NCI-H2107 treated with DMSO at 0.1 percent for 48 hours (cell line): ENCODE measurements around the gene PDE4C.

Experiments used
- DNase-seq: peaks from one replicate; lab custom pipeline; 2025; ENCODE audit not compliant: unreplicated experiment; lab: John Stamatoyannopoulos, UW

PDE4C gene

DNA sequence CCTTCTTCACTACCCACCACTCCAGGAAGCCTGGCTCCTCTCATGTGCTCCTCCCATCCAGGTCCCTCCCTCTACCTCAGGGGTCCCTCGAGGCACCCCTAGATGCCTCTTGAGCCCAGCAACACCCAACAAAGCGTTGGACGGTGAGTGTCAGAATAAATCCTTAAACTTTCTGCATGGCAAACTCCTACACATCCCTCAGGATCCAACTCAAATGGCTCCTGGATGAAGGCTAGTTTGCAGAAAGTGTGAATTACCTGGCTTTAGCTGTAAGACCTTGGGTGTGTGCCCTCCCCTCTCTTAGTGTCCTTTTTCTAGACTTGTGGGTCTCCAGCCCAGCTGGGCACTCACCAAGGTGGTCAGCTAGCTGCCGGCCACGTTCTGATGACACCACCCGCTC lies 27.9 kb downstream of the PDE4C start:
- no peak for DNase-seq

DNA sequence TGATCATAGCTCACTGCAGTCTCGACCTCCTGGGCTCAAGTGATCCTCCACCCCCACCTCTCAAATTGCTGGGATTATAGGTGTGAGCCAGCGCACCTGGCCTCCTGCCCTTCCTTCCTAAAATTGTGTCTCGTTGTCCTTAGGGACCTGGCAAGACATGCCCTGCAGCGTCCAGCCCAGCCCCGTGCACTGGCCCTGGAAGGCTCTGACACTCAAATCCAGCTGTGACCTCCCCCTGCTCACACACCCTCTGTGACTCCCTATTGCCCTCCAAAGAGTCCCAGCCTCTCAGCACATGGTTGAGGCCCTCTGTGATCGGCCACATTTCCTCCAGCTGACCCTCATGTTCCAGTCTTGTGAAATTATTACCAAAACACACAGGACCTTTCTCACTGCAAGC lies 28.3 kb downstream of the PDE4C start:
- no peak for DNase-seq

DNA sequence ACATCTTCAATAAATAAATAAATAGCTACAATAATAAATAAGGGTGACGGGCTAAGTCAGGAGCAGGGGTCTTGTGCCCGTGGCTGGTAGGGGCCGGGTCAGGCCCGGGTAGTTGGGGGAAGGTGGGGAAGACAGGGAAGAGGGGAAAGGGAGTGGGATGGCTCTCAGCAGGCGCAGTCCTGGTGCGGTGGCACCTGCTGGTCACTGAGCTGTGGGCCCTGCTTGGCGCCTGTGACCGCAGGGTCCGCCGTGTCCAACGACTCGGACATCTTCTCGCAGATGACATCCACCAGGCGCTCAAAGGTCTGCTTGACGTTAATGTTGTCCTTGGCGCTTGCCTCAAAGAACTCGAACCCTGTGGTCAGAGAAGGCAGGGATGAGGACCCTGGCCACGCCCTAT lies 28.9 kb downstream of the PDE4C start:
- no peak for DNase-seq

DNA sequence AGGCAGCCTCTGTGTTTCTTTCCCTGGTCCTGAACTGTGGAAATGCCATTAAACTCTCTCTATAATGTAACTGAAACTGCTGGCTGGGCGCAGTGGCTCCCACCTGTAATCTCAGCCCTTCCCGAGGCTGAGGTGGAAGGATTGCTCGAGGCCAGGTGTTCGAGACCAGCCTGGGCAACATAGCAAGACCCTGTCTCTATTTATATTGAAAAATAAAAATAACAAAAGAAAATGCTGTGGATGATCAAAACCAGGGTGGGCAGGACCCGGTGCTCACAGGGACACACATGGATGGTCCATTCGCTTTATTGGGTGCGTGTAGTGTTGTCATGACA lies 29.8 kb downstream of the PDE4C start:
- DNase-seq: no peak

DNA sequence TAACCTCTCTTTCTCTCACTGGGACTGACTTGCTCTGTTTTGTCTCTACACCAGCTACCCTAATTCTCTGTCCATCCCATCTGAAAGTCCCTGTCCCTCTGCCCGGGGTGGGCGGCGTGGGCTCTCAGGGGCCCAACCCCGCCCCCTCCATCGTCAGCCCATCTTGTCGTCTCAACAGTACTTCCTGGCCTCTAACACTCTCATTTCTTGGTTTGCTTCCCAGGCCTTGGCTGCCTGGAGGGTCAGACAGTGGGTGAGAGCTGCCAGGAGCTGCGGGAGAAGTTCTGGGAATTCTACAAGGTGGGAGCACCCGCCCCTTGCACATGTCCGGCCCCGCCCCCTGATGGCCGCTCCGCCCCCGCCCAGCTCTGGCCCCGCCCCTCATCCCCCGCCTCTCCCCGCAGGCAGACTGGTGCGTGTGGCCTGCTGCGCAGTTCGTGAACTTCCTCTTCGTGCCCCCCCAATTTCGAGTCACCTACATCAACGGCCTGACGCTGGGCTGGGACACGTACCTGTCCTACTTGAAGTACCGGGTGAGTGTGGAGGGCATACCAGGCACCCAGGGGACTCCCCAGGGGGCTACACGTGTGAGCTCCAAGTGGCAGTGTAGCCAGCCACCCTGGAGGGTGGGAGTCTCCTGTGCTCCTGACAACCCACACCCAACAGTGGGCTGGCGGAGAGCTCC lies 31.5 kb downstream of the PDE4C start:
- no peak for DNase-seq

DNA sequence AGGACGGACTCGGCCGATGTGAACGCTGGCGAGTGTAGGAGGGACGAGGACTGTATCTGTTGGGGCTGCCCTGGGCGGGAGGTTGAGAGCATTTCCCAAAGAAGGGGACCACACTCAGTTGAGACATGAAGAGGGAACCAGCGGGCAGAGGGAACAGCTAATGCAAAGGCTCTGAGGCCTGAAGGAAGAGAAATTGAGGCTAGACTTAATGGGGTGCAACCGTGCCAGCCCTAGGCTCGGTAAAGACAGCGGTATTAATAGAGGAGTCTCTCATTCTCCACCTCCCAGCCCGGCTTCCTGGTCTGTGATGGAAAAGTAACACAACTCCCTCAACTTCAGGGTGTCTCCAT lies 32.1 kb downstream of the PDE4C start:
- no peak for DNase-seq

DNA sequence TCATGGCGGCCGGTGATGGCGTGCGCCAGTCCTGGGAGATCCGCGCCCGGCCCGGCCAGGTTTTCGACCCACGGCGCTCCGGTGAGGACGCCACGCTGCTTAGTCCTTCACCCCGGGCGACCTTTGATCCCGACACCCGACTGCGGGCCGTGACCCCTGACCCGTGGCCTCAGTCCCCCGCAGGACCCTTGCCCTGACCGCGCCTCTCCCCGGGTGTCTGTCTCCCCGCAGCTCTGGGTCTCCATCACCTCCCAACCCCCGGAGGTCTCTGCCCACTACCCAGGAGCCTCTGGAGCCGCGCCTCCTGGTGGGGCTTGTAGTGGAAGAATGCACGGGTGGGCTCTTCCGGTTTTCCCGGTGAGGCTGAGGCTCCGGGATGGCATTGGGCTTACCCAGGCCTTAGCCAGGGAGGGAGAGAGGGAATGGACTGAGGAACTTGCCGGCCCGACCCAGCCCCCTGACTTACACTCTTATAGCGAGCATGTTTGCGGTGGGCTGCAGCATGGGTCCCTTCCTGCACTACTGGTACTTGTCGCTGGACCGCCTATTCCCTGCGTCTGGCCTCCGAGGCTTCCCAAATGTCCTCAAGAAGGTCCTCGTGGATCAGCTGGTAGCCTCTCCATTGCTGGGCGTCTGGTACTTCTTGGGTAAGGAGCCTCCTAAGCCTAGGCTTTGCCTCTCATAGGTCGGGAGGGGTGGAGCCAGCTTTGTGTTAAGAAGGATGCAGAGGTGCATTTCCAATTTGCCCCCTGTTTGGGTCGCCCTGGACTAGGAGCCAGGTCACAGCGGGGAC lies 32.7 kb downstream of the PDE4C start:
- DNase-seq: no peak

DNA sequence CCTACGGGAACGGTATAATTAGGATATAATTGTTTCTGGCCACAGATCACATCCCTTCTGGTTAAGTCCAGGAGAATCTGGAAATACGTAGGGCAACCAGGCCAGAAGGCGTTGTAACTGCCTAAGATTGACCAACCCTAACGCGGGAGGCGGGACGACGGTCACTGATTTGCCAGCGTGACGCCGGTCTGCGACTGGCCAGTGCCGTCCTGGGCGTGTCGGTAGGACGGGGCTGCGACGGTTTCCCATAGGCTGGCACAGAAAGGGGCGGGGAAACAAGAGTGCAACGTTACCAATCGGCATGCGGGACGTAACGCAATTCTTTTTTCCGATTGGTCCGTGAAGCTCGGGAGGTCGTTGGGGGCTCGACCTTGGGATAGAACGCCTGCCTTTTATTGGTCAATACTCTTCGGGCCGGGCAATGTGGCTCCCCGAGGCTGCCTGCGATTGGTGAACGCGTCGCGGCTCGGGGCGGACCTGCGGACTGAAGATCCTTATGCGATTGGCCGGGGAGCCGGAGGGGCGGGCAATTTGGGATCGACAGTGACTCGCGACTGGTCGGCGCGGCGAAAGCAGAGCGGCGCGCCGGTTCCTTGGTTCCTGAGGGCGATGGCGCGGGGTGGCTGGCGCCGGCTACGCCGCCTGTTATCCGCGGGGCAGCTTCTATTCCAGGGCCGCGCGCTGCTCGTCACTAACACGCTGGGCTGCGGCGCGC lies 33.4 kb downstream of the PDE4C start, which contains the start of gene MPV17L2:
MPV17L2 (plus strand) TSS at position 546 of the 715 bp plus-strand sequence; CDS start at position 610, 64 bp downstream.
- DNase-seq: peak; percentile 98

DNA sequence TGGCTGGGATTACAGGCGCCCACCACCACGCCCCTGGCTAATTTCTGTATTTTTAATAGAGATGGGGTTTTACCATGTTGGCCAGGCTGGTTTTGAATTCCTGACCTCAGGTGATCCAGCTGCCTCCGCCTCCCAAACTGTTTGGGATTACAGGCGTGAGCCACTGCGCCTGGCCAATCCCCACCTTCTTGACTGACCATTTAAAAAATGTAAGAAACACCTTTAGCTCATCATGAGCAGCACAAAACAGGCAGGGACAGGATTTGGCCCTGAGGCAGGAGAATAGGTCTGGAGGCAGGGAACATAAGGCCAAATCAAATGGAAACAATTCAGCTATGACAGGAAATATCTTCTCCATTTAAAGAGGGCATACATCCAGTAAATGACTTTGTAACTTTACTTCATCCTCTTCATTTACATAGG lies 34.6 kb downstream of the PDE4C start:
- DNase-seq: no peak

DNA sequence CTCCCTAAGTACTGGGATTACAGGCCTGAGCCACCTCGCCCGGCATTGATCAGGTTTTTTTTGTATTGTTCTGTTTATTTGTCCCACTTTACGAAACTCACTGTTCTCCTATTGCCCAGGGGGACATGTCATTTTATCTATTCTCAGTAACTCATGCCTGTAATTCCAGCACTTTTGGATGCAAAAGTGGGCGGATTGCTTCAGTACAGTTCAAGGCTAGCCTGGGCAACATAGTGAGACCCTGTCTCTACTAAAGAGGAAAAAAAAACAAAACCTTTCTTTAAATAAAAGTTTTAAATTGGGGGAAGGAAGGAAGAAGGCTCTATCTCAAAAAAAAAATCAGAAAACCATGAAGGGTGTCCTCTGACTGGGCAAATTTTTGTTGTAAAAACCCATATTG lies 36.0 kb downstream of the PDE4C start:
- DNase-seq: no peak

DNA sequence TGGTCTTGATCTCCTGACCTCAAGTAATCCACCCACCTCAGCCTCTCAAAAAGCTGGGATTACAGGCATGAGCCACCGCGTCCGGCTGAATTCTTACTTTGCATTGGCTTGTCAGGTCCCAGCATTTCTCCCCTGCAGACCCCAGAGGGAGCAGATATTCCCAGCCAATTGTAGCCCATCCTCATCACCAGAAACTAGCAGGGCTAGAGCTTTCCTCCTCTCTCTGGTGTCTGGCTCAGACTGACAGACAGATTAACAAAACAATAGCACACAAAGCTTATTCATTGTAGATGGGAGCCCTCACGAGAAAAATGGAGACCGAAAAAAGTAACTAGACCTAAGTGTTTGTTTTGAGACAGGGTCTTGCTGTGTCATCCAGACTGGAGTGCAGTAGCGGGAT lies 40.7 kb downstream of the PDE4C start:
- no peak for DNase-seq

DNA sequence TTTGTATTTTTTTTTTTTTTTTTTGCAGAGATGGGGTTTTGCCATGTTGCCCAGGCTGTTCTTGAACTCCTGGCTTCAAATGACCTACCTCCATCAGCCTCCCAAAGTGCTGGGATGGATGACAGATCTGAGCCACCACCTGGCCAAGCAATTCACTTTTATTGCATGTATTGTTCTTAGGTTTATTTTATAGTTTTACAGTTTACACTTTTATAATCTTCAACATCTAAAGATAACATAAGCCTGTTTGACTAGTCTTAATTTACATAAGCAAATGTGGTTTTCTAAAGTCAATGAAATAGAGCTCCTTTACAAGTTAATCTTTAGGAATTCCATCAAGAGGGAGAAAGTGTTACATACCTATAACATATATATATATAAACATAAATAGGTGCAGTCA lies 42.7 kb downstream of the PDE4C start:
- no peak for DNase-seq

DNA sequence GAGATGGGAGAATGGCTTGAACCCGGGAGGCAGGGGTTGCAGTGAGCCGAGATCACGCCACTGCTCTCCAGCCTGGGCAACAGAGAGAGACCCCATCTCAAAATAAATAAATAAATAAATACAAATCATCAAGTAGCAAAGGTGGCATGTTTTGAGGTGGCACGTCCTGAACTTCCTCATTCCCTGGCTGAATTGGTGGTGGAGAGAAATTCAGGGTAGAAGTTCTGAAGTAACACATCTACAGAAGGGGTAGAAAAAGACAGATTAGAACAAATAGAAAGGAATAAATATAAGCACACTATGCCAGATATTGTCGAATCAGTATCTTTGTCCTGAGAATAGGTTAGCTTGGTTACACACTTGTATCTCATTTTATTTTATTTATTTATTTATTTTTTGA lies 46.3 kb downstream of the PDE4C start:
- no peak for DNase-seq

DNA sequence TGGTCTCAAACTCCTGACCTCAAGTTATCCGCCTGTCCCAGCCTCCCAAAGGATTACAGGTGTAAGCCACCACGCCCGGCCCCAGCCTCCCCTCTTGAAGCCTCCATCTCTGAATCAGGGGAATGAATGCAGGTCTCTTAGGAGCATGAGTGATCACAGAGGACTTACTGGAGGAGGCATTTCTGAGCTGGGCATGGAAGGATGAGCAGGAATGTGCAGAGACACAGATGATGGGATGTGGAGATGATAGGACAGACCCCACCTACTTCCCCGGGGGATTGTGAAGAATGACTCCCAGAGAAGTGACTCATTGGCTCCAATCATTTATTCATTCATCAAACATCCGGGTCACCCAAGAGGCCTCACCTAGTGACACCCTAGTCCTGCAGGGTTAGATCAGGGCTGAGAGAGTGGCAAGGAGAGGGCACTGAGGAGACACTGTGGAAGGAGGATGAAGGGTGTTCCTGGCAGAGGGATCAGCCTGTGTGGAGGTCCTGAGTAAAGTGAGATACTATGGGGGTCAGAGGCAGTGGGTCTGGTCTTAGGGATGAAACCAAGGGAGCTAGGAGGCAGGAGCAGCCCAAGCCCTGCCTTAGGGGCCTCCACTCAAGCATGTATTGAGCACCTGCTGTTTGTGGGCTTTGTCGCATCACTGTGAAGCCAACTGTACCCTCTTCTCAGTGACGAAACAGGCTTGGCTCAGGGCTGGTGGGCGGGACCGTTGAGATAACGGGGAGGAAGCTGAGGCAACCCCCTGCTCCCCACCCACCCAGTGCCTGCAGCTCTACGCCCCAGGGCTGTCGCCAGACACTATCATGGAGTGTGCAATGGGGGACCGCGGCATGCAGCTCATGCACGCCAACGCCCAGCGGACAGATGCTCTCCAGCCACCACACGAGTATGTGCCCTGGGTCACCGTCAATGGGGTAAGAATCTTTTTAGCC lies 49.6 kb downstream of the PDE4C start:
- DNase-seq: no peak

DNA sequence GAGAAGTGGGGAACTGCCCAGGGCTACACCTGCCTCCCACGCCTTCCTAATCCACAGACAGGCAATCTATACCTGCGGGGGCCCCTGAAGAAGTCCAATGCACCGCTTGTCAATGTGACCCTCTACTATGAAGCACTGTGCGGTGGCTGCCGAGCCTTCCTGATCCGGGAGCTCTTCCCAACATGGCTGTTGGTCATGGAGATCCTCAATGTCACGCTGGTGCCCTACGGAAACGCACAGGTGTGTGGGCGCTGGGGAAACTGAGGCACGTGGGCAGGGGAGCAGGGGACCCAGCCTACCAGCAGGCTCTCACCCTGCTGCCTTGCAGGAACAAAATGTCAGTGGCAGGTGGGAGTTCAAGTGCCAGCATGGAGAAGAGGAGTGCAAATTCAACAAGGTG lies 51.3 kb downstream of the PDE4C start:
- DNase-seq: no peak
